ENCODE measurements around the gene PRDM10.
A peak's percentile ranks its signal among the peaks of the same experiment; 100 is the strongest.

PRDM10 gene

GRCh38 chr11:130040281-130040940 is 37.8 kb upstream of the PRDM10 start:
- Histone ChIP-seq H3K36me3 (replicated peaks; ENCODE audit: low read depth, low read length) (no peaks in the 10 kb centered on the region), H3K27me3 (ENCODE audit: low read depth, low read length) (peaks cover 12% of the 10 kb centered on the region), H3K4me1 (ENCODE audit: low read length) (0 out of 2 replicates have a peak, but pooled peaks cover 3% of the 10 kb centered on the region), H2AFZ (ENCODE audit: low read depth, low read length) (no peak overlapping the region), H4K20me1 (ENCODE audit: insufficient read depth, low read length) (no peaks in the 10 kb centered on the region), H3K27ac (ENCODE audit: low read length) (no peak overlapping the region), H3K79me2 (ENCODE audit: low read length) (no peaks in the 10 kb centered on the region), H3K4me2 (ENCODE audit: low read length) (no peak overlapping the region), H3K9ac (ENCODE audit: low read length) (no peak overlapping the region), H3K4me3 (ENCODE audit: low read length) (no peak overlapping the region), H3K9me3 (ENCODE audit: insufficient read depth, low read length) (no peaks in the 10 kb centered on the region)
- TF ChIP-seq EZH2phosphoT487 (IDR thresholded peaks at IDR 0.05; ENCODE audit: low read depth) (no peak), CTCF (IDR thresholded peaks at IDR 0.05; ENCODE audit: low read depth, low read length) (no peak)

GRCh38 chr11:130037881-130038585 is 35.4 kb upstream of the PRDM10 start:
- H3K4me2 ChIP-seq (ENCODE audit: low read length): no peak overlapping the region
- H3K9me3 ChIP-seq (ENCODE audit: insufficient read depth, low read length): no peaks in the 10 kb centered on the region
- TF ChIP-seq EZH2phosphoT487 (IDR thresholded peaks at IDR 0.05; ENCODE audit: low read depth) (no peak), CTCF (IDR thresholded peaks at IDR 0.05; ENCODE audit: low read depth, low read length) (no peak)
- no peaks in the 10 kb centered on the region for H3K79me2 ChIP-seq (ENCODE audit: low read length)
- no peaks in the 10 kb centered on the region for H3K36me3 ChIP-seq (replicated peaks; ENCODE audit: low read depth, low read length)
- no peak overlapping the region for H3K27ac ChIP-seq (ENCODE audit: low read length)
- H2AFZ ChIP-seq (ENCODE audit: low read depth, low read length): no peak overlapping the region
- no peak overlapping the region for H3K9ac ChIP-seq (ENCODE audit: low read length)
- no peak overlapping the region for H3K4me3 ChIP-seq (ENCODE audit: low read length)
- H3K27me3 ChIP-seq (ENCODE audit: low read depth, low read length): peaks cover 12% of the 10 kb centered on the region
- no peaks in the 10 kb centered on the region for H4K20me1 ChIP-seq (ENCODE audit: insufficient read depth, low read length)
- peaks cover 5% of the 10 kb centered on the region for H3K4me1 ChIP-seq (ENCODE audit: low read length)

GRCh38 chr11:130037058-130037457 is 34.4 kb upstream of the PRDM10 start:
- no peaks in the 10 kb centered on the region for H3K36me3 ChIP-seq (replicated peaks; ENCODE audit: low read depth, low read length)
- no peak overlapping the region for H3K27ac ChIP-seq (ENCODE audit: low read length)
- H3K4me1 ChIP-seq (ENCODE audit: low read length): peaks cover 5% of the 10 kb centered on the region
- no peaks in the 10 kb centered on the region for H3K9me3 ChIP-seq (ENCODE audit: insufficient read depth, low read length)
- H3K4me3 ChIP-seq (ENCODE audit: low read length): no peak overlapping the region
- TF ChIP-seq CTCF (IDR thresholded peaks at IDR 0.05; ENCODE audit: low read depth, low read length) (no peak), EZH2phosphoT487 (IDR thresholded peaks at IDR 0.05; ENCODE audit: low read depth) (no peak)
- H3K4me2 ChIP-seq (ENCODE audit: low read length): no peak overlapping the region
- no peak overlapping the region for H2AFZ ChIP-seq (ENCODE audit: low read depth, low read length)
- peaks cover 12% of the 10 kb centered on the region for H3K27me3 ChIP-seq (ENCODE audit: low read depth, low read length)
- no peaks in the 10 kb centered on the region for H4K20me1 ChIP-seq (ENCODE audit: insufficient read depth, low read length)
- no peak overlapping the region for H3K9ac ChIP-seq (ENCODE audit: low read length)
- no peaks in the 10 kb centered on the region for H3K79me2 ChIP-seq (ENCODE audit: low read length)

GRCh38 chr11:130034236-130034635 is 31.6 kb upstream of the PRDM10 start:
- Histone ChIP-seq H3K9me3 (ENCODE audit: insufficient read depth, low read length) (no peaks in the 10 kb centered on the region), H3K4me2 (ENCODE audit: low read length) (peak overlapping the region; percentile 11; the same call in 1 of the 2 replicates), H4K20me1 (ENCODE audit: insufficient read depth, low read length) (no peaks in the 10 kb centered on the region), H3K4me3 (ENCODE audit: low read length) (no peak overlapping the region), H3K27me3 (ENCODE audit: low read depth, low read length) (peaks cover 12% of the 10 kb centered on the region), H3K9ac (ENCODE audit: low read length) (no peak overlapping the region), H3K4me1 (ENCODE audit: low read length) (peaks cover 13% of the 10 kb centered on the region), H2AFZ (ENCODE audit: low read depth, low read length) (no peak overlapping the region), H3K27ac (ENCODE audit: low read length) (no peak overlapping the region), H3K79me2 (ENCODE audit: low read length) (no peaks in the 10 kb centered on the region), H3K36me3 (replicated peaks; ENCODE audit: low read depth, low read length) (no peaks in the 10 kb centered on the region)
- TF ChIP-seq EZH2phosphoT487 (IDR thresholded peaks at IDR 0.05; ENCODE audit: low read depth) (no peak), CTCF (IDR thresholded peaks at IDR 0.05; ENCODE audit: low read depth, low read length) (no peak)
